IPS-18c (cell line): ENCODE measurements around the gene HDAC9.
"Not testable (repeated sequence)": the region's sequence is repeated elsewhere in the genome, so short reads cannot be mapped to it uniquely, and the experiment has no call there.

Source experiments
- H3K4me3 ChIP-seq: 2 replicates; pipeline ENCODE4 v1.7.0; 2013; ENCODE audit warnings: low read depth, mild to moderate bottlenecking, low read length, moderate library complexity; ENCODE audit not compliant: insufficient read depth
- H3K9me3 ChIP-seq: one replicate; pipeline ENCODE4 v1.6.1; 2013; ENCODE audit warnings: mild to moderate bottlenecking, low read length, moderate library complexity; ENCODE audit not compliant: control insufficient read depth, insufficient read depth

The HDAC9 gene

DNA sequence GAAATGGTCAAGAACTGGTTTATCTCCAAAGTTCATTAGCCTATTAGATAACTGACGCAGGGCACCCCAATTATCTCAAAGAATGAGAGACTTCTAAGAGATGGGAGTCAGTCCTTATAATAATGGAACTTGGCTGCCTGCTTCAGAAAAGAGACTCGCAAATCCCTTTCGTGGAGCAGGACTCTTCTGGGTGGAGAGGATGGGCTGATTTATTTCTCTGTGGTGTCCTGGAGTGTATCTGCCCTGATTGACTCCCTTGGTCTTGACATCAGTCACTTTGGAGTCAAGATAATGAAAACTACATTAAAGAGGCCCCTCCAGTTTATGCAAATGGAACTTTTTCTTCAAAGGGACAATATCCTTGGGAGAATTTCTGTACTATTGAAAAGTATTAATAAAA, 198.9 kb downstream of the HDAC9 start:
- H3K9me3 ChIP-seq, result no peaks in the 10 kb centered on the region

DNA sequence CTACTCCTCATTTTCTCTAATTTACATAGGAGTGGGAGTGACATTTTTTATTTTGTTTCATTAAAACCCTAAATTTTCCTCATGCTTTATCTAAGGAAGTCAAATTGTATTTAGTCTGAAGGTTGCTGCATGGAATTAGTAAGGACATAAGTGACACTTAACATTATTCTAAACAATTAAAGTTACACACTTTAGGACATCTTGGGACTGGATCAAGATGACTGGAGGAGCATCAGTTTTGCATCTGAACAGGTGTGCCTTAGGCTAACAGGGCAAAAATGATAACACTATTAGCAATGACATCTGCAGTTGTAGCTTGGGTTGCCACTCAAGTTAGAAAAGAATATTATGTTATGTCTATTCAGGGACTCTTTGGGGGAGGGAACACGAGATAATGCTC, 199.4 kb downstream of the HDAC9 start:
- no peak overlapping the region for H3K4me3 ChIP-seq
- no peaks in the 10 kb centered on the region for H3K9me3 ChIP-seq

More for the DNA sequence above, 198.9 kb downstream of the HDAC9 start:
- no peak overlapping the region for H3K4me3 ChIP-seq

DNA sequence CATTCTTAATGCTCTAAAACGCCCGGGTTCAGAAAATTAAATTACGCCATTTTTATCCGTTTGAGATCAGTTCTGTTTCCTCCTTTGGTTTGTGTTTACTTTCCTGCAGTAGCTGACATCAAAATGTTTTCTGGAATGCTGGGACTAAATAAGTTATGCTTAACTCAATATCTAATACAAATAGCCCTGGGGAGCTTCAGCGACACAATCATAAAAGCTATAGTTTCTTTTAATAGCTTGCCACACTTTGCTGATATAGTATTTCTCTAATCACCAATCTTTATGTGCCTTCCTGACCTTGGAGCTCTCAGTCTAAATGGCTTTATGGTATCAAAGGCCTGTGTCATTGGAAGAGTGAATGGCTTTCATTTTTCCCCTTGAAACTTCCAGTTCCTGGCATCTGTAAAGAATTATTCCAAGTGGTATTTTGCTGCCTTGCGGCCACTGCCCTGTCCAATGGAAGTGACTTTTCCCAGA, 202.7 kb downstream of the HDAC9 start:
- Histone ChIP-seq H3K9me3 (no peaks in the 10 kb centered on the region), H3K4me3 (no peak overlapping the region)

DNA sequence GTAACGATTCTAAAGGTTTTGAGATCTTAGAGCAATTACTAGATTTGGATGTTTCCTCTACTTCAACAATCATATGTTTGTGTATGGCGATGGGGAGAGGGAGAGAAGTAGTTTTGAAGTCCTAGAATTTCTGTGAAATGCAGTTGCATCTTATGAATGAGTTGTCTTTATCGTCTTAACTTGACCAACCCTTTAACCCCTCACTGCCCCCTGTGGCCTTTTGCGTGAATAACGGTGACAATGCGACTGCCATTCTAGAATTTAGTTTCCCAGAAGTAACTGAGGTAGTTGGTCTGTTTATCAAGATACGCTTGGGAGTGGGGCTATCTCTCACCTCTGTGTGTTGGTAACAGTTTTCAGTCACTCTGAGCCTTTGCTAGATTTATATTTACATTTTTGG, 204.6 kb downstream of the HDAC9 start:
- Histone ChIP-seq H3K9me3 (no peaks in the 10 kb centered on the region), H3K4me3 (no peak overlapping the region)

DNA sequence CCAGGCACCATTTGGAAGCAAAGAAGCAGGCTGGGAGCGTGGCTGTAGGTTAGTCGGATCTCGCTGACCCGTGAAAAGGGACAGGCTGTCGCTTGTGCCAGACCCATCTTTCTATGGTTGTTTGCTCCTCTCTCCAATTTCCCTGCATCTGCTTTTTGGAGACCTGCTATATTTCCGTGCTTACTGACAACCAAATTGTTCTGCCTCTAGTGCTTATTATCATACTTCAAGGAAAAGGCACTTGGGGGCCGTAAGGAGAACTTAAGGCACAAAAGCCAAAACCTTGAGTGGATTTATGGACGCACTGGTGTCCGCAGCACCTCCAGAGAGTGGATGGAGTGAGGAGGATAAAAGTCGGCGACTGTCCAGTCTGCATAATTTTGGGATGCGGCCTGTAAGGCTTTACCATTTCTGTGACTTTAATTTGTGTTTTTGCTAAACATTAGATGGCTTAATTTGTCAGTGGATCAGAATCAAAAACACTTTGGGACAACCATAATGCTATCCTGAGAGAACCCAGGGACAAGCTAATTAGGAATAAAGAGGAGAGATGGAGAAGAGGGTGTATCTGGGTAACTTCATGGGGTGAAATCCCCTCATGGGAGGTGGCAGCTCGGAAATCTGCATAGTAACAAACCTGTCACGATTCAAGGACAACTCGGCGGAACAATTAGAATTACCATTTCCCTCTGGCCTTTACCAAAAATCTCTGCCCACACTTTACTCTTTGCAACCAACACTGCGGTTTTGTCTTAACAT, 206.7 kb downstream of the HDAC9 start:
- H3K9me3 ChIP-seq, result no peaks in the 10 kb centered on the region
- no peak overlapping the region for H3K4me3 ChIP-seq

DNA sequence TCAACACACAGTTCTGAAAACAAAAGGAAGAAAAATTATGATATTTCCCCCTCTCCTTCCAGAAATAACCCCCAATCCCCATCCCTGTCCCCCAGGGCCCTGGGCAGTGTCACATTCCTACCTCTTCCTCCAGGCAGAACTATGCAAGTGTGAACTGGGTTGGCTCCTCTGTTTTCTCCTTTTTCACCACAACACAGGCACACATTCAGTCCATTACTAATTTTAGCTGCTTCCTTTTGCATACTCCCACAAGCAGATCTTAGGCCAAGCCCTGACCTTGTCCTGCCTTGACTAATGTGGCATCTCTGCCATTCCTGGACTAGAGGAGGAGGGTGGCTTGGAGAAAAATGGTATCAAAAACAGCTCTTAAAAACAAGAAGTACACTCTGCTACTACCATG, 208.1 kb downstream of the HDAC9 start:
- no peaks in the 10 kb centered on the region for H3K9me3 ChIP-seq
- H3K4me3 ChIP-seq, result no peak overlapping the region

DNA sequence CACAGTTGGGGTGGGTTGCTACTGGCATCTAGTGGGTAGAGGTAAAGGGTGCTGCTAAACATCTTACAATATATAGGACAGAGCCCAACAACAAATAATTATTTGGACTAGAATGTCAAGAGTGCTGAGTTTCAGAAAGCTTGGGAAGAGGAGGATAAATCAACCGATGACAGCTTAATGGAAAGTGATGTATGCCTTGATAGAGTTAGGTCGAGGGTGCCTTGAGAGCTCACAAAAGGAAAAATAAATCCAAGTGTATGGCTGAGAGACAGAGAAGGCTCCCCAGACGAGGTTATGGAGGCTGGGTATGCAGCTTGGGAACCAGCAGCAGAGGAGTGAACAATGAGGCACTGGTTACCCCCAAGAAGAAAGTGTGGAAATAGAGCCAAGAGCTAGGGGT, 211.1 kb downstream of the HDAC9 start:
- Histone ChIP-seq H3K9me3 (no peaks in the 10 kb centered on the region), H3K4me3 (no peak overlapping the region)

DNA sequence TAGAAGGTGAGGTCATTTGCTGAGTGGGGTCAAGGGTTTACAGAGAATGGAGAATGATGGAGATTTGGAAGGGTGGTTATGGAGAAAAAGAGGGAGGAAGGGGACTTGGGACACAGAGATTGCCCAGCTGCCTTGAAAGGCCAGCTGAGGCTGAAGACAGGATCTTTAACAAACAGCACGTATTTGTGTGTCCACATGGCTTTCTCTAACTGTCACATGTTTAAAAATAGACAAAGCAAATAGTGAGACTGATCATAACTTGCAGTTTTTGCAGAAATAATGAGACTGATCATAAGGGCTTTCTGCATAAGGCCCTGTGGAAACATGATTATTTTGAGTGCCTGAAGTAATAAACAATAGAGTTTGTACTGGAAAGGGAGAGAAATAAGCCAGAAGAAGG, 212.7 kb downstream of the HDAC9 start:
- no peaks in the 10 kb centered on the region for H3K9me3 ChIP-seq
- H3K4me3 ChIP-seq, result no peak overlapping the region

DNA sequence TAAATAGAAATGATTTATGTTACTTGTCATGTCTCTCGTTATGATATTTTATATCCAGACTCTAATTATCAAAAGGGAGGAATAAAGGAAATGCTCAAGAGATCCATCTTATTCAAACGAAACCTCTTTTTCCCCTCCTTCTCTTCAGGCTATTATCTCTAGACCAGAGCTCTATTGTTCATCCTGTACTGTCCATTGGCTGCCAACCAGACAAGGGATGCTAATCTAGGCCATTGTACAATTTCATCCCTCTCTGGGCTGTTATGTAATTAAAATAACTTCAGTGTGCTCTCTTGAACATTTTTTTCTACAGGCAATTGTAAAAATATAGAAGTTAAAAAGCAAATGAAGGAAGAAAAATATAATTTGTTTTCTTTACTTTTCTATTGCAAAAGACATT, 220.4 kb downstream of the HDAC9 start:
- no peak overlapping the region for H3K4me3 ChIP-seq
- H3K9me3 ChIP-seq, result no peaks in the 10 kb centered on the region

DNA sequence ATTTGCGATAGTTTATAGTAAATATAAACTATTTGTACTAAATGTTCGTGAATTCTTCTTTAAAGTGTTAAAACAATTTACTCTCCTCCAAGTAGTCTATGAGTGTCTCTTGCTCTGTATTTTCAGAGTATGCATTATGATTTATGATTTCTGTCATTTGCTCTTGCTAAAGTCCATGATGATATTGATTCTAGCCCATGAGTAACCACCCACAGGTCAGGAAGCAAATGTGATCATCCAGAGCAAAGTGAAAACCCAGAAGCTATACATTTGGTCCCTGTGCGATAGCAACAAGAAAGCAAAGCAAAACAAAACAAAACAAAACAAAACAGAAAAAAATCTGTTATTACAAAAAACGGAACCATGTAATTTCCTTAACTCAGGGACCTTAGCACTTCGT, 225.9 kb downstream of the HDAC9 start:
- Histone ChIP-seq H3K9me3 (no peaks in the 10 kb centered on the region), H3K4me3 (no peak overlapping the region)

DNA sequence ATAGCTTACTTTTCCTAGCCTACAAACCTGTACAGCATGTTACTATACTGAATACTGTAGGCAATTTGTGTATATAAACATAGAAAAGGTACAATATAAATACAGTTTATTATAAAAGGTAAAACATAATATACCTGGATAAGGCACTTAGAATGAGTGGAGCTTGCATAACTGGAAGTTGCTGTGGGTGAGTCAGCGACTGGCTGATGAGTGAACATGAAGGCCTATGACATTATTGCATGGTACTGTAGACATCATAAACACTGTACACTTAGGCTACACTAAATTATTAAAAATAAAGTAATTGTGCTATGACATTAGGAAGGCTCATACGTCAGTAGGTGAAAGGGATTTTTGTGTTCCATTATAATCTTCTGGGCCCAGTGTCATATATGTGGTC, 228.8 kb downstream of the HDAC9 start:
- H3K9me3 ChIP-seq, result no peaks in the 10 kb centered on the region

DNA sequence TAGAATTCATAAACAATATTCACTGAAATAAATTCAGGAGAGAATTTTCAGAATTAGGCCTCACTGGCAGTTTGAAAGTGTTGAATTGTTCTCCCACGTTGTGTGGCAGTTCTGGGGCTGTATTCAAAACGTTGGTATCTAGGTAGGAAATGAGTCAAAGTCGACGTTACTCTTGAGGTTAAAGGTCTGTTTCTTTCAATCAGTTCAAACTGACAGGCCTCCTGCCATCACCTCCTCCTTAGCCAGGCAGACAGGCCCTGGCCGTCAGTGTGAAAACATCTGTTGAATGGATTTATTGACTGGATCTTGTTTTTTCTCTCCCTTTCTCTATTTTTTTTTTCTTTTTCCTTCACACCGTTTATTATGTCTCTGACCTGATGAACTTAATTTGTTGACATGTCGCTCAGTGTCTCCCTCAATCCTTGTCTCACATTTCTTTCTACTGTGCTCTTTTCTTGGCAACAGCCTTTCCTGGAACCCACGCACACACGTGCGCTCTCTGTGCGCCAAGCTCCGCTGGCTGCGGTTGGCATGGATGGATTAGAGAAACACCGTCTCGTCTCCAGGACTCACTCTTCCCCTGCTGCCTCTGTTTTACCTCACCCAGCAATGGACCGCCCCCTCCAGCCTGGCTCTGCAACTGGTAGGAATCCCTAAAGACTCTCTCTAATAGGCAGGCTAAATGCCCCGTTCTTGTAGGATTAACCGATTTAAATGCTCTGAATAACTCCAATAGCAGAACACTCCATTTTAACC, 231.7 kb downstream of the HDAC9 start:
- no peaks in the 10 kb centered on the region for H3K9me3 ChIP-seq
- no peak overlapping the region for H3K4me3 ChIP-seq

More for the DNA sequence above, 228.8 kb downstream of the HDAC9 start:
- H3K4me3 ChIP-seq, result no peak overlapping the region

DNA sequence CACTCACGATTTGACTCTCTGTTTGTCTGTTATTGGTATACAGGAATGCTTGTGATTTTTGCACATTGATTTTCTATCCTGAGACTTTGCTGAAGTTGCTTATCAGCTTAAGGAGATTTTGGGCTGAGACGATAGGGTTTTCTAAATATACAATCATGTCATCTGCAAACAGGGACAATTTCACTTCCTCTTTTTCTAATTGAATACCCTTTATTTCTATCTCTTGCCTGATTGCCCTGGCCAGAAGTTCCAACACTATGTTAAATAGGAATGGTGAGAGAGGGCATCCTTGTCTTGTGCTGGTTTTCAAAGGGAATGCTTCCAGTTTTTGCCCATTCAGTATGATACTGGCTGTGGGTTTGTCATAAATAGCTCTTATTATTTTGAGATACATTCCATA, 240.5 kb downstream of the HDAC9 start:
- H3K9me3 ChIP-seq, H3K4me3 ChIP-seq: not testable (repeated sequence)

DNA sequence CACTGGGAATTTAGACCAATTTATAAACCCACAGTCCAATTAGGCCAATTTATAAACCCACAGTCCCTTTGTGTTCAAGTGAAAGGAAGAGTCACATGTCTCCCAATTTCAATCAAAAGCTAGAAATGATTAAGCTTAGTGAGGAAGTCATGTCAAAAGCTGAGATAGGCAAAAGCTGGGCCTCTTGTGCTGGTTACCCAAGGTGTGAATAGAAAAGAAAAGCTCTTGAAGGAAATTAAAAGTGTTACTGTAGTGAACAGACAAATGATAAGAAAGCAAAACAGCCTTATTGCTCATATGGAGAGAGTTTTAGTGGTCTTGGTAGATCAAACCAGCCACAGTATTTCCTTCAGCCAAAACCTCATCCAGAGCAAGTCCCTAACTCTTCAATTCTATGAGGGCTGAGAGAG, 245.0 kb downstream of the HDAC9 start:
- H3K4me3 ChIP-seq, result no peak overlapping the region
- no peaks in the 10 kb centered on the region for H3K9me3 ChIP-seq

DNA sequence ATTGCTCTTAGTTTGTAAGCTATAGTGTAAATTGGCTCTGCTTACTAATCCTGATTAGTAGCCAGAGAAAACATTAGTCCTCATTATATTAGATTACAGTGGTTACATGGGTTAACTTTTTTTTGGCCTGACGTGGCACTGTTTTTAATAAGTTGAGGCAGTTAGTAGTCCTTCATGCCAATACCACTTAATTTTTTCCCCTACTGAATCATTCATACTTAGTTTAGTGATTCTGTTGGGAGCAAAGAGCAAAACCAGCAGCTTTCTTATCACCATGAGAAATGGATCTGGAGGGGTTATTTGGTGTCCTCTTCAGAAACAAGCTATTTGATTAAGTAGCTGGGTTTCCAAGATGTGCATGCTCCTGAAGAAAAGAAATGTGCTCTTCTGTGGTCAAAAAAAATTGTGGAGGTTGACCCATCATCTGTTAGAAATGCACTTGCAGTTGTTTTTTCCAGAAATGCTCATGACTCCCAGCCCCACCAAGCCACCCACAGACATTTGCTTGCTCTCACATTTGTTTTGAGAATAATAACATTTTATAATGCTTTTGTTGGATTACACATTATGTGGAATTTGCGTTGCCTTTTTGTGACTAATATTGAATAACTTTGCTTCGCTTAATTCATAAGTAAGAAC, 258.5 kb downstream of the HDAC9 start:
- no peaks in the 10 kb centered on the region for H3K9me3 ChIP-seq
- no peak overlapping the region for H3K4me3 ChIP-seq

DNA sequence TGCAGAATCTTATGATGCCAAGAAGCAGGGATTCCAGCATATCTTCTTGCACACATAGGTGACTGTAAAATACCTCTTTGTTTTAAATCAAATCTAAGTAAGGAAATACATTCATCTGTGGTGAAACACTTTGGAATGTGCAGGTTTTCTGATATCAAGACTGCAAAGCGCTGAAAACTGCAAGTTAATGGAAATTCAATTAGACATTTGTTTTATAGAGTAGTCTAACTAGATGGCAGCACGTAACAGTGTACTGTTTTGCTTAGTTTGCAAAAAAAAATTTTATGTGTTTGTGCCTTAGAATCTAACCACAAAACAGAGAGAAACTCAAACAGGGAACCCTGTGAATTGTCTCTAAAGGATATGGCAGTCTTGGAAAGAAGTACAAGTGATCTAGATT, 259.2 kb downstream of the HDAC9 start:
- H3K9me3 ChIP-seq, result no peaks in the 10 kb centered on the region
- no peak overlapping the region for H3K4me3 ChIP-seq

DNA sequence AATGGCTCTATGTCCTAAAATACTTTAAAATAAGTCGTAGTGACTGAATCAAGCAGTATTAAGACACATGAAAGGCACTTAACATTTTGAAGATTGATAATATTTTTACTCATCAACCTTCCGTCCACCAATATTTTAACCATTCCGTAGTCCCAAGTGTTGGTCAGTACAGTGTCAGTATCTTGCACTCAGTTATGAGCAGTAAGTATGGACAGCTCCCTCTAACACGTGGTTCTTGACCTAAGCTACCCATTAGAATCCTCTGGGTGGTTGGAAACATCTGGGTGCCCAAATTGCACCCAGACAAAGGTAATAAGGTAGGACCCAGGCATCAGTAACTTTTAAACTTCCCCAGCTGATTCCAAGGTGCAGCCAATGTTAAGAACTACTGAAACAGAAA, 260.2 kb downstream of the HDAC9 start:
- H3K9me3 ChIP-seq, result no peaks in the 10 kb centered on the region
- no peak overlapping the region for H3K4me3 ChIP-seq
